Stimulated activated CD4-positive, alpha-beta T cell treated with anti-CD3 and anti-CD28 coated beads, Interleukin-4, amount 100 ng/mL, for 24 hours (primary cell): ENCODE results near the gene UNC45B.
"Not testable (repeated sequence)": the region's sequence is repeated elsewhere in the genome, so short reads cannot be mapped to it uniquely, and the experiment has no call there.

Experiments
- DNase-seq: peaks from one replicate; pipeline ENCODE4 v3.0.0-alpha.2; 2020

Gene UNC45B

DNA sequence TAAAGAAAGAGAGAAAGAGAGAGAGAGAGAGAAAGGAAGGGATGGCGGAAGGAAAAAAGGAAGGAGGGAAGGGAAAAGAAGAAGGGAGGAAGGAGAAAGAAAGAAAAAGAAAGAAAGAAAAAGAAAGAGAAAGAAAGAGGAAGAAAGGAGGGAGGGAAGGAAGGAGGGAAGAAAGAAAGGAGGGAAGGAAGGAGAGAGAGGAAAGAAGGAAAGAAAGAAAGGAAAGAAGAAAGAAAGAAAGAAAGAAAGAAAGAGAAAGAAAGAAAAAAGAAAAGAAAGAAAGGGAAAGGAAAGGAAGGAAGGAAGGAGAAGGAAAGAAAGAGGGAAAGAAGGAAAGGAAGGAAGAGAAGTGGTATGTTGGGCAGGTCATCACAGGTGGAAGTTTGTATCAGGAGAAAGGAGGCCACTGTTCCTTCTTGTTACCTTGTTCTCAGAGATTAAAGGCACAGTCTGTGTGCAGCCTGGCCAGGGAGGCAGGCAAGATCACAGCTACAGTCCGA, 27.3 kb downstream of the UNC45B start:
- no peak for DNase-seq

DNA sequence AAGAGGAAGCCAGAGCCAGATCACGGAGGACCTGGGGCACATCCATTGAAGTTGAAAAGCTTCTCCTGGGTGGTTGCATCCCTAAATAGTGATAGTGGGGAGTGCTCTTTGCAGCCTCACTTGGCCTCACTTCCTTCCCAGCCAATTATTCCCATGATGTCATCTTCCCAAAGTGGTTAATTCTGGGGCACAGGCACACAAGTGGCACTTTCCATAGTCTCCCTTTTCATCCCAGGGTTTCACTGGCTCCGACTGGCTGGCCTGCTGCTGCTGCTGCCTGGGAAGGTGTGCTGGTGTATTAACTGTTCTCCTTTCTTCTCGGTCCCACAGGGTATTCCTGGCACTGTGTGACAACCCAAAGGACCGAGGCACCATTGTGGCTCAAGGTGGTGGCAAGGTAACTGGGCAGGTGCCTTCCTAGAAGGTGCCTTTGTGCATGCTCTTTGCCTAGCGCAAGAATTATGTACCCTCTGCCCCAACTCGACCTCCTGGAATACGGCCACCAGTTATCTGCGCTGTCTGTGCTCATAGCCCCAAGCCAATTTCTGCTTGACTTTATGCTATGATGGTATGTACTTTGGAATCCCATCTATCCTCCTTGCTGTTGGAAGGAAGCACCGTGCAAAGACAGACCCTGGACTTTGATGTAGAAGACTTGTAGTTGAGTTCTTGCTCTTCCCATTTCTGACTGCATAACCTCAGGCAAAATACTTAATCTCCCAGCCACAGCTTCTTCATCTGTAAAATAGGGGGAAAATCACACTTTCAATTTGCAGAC, 28.2 kb downstream of the UNC45B start:
- DNase-seq: no peak

DNA sequence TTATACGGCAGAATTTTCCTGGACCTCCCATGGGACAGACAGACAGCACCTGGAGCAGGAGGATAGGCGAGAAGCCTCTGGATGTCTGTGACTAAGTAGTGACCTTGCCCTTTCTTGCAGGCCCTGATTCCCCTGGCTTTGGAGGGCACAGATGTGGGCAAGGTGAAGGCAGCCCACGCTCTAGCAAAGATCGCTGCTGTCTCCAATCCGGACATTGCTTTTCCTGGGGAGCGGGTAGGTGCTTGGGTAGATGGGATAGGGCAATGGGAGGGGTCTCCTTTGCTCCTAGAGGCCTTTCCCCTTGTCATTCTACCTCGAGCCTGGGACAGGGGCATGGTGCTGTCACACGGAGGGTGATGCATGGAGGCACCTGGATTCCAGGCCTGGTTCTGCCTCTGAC, 29.3 kb downstream of the UNC45B start:
- DNase-seq: no peak

DNA sequence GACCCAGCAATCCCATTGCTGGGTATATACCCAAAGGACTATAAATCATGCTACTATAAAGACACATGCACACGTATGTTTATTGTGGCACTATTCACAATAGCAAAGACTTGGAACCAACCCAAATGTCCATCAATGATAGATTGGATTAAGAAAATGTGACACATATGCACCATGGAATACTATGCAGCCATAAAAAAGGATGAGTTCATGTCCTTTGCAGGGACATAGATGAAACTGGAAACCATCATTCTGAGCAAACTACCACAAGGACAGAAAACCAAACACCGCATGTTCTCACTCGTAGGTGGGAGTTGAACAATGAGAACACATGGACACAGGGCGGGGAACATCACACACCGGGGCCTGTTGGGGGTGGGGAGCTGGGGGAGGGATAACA, 31.8 kb downstream of the UNC45B start:
- DNase-seq: not testable (repeated sequence)

DNA sequence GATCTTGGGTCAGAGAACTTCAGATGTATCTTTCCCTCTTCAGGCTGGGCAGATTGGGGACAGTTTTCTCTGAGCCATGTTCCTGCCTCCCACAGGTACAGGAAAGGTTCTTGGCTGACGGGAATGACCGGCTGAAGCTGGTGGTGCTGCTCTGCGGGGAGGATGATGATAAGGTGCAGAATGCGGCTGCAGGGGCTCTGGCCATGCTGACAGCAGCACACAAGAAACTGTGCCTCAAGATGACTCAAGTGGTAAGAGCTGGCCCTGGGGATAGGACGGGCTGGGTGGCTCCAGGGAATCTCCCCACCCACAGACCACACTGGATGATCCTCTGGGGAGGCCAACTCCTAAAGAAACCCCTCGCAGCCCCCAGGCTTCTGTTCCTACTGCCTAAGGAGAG, 35.7 kb downstream of the UNC45B start:
- no peak for DNase-seq

DNA sequence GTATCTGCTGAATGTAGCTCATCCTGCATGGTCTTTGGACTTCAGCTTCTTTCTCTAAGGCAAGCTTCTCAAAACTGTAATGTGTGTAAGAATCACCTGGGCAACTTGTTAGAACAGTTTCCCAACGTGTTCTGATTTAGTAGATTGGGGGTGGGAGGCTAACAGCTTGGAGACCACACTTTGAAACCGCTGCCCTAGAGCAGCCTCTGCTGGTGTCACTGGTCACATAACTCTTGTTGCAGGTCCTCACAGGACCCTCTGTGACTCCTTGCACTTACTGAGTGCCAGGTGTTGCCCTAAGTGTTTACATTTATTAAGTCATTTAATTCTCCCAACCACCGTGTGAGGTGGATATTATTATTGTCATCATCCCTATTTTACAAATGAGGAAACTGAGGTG, 36.7 kb downstream of the UNC45B start:
- DNase-seq: no peak

DNA sequence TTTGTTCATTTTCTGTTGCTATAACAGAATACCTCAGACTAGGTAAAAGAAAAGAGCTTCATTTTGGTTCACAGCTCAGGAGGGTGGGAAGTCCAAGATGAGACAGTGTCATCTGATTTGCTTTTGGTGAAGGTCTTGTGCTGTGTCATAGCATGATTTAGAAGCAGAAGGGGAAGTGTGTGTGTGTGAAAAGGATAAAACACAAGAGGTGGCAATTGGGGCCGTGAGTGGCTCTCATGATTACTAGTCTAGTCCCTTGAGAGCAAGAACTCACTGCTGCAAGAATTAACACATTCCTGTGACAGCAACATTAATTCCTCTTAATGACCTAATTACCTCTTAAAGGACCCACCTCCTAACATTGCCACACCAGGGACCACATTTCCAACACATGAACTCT, 38.2 kb downstream of the UNC45B start:
- DNase-seq: no peak

DNA sequence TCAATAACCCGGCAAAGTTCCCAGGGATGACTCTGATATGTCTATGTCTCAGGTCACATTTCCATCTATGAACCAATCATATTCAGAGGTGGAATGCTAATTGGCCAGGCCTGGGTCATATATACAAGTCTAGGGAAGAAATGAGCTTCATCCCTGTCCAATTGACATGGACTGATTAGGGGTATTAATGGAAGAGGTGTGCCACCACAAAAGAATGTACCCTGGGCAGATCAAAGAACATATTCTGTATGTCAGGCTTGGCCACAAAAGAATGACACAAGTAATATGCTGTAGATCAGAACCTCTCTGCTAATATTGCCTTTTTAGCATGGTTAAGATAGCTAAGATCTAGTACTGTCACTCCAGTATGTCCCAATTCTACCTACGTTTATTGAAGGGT, 39.9 kb downstream of the UNC45B start:
- no peak for DNase-seq

DNA sequence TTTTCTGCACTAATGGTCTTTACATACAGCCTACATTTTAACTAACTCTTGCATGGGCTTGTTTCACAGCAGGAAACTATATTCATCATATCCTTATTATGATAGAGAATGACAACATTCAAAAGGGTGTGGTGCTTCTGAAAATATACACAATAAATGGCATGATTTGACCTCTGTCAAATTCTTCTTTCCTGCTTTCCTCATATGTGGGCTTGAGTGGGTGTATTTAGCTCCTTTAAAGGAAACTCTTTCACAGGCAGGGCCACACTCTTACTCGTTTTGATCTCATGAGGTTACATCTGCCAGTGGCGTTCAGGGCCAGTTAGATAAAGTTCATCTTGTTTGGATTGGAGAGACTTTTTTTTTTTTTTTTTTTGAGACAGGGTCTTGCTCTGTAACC, 40.5 kb downstream of the UNC45B start:
- no peak for DNase-seq

DNA sequence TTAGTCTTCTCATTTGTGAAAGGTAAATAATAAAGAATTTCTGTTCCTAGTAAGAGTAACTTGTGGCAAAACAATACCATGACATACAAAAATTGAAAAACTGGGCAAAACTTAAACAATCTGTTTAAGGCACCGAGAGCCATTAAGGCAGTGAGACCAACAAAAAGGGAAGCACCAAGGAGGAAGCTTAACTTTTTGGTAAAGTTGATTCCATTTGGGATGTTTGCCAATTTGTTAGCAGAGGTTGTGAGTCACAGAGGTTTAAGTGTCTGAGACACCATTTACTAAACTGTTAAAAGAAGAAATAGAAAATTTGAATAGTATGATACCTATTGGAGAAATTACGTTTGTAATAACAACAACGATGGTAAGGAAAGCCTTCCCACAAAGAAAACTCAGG, 41.7 kb downstream of the UNC45B start:
- no peak for DNase-seq

DNA sequence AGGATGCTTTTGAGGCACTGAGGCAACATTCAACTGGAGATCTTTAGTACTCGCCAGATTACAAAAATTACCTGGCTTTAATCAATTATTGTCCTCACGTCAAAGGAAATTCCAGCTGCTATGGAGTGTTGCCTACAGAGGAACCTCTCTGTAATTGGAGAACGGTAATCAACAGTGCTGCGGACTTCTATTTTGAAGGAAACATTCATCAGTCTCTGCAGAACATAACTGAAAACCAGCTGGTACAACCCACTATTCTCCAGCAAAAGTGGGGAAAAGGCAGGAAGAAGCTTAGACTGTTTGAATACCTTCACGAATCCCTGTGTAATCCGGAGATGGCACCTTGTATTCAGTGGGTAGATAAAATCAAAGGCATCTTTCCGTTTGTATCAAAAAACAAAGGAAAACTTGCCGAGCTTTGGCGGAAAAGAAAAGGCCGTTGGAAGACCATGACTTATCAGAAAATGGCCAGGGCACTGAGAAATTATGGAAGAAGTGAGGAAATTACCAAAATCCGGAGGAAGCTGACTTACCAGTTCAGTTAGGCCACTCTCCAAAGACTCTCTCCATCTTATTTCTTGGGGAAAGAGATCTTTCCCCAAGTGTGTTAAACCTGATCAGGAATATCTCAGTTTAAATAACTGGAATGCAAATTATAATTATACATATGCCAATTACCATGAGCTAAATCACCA, 43.5 kb downstream of the UNC45B start:
- no peak for DNase-seq

DNA sequence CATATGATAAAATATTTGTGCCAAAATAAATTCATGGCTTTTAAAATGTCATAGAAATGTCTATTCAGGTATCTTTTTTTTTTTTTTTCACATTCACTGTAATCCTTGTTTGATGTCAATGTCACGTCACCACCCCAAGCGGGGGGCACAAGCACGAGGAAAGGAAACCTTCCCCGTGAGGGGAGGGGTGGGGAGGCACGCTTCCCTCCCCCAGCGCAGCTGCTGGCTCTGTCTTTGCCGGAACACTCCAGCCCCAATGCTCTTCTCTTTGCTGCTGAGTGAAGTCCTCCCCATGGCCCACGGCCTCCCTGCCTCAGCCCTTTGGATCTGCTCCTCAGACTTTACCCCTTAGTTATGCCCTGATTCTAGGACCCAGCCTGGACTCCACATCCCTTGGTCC, 45.1 kb downstream of the UNC45B start:
- DNase-seq: no peak

DNA sequence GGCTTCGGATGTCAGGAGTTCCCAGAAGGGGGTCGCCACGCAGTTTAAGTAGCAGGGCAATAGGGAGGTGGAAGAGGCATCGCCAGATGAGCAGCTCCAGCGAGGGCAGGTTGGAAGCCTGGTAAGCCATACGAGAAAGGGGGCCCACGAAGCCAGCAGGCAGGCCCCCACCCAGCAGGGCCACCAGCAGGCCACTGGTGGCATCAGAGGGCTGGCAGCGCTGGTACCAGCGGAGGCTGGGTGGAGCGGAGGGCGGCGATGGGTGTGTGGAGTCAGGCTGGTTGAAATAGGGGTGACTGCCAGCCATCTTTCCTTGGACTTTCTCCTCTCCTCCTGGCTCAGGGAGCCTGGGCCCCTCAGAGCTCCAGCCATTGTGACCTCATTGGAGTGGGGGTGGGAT, 46.4 kb downstream of the UNC45B start, which contains the start of gene SLC35G3:
TSS of gene SLC35G3 (minus strand) at position 393 of the 400 bp plus-strand sequence. CDS start at position 307, 86 bp downstream.
- DNase-seq: not testable (repeated sequence)

DNA sequence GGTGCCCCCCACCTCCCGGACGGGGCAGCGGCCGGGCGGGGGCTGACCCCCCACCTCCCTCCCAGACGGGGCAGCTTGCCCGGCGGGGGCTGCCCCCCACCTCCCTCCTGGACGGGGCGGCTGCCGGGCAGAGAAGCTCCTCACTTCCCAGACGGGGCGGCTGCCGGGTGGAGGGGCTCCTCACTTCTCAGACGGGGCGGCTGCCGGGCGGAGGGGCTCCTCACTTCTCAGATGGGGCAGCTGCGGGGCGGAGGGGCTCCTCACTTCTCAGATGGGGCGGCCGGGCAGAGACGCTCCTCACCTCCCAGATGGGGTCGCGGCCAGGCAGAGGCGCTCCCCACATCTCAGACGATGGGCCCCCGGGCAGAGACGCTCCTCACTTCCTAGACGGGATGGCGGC, 47.4 kb downstream of the UNC45B start:
- not testable (repeated sequence) for DNase-seq

DNA sequence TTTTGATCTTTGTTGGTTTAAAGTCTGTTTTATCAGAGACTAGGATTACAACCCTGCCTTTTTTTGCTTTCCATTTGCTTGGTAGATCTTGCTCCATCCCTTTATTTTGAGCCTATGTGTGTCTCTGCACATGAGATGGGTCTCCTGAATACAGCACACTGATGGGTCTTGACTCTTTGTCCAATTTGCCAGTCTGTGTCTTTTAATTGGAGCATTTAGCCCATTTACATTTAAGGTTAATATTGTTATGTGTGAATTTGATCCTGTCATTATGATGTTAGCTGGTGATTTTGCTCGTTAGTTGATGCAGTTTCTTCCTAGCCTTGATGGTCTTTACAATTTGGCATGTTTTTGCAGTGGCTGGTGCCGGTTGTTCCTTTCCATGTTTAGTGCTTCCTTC, 55.0 kb downstream of the UNC45B start:
- not testable (repeated sequence) for DNase-seq

DNA sequence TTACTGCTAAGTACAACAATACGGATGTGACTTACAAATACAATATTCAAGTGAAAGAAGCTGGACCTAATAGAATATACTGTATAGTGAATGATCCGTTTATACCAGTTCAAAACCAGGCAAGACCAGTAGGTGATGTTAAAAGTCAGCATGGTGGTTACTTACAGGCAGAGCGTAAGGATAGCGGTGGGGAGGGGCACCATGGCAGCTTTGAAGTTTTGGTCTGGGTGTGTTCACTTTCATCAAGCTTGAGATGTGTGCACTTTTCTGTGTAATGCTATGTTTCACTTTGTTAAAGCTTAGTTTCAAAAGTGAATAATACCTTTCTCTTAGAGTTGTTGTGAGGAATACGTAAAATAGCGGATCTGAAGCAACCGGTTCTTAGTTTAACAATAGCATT, 63.1 kb downstream of the UNC45B start:
- DNase-seq: peak; percentile 25

DNA sequence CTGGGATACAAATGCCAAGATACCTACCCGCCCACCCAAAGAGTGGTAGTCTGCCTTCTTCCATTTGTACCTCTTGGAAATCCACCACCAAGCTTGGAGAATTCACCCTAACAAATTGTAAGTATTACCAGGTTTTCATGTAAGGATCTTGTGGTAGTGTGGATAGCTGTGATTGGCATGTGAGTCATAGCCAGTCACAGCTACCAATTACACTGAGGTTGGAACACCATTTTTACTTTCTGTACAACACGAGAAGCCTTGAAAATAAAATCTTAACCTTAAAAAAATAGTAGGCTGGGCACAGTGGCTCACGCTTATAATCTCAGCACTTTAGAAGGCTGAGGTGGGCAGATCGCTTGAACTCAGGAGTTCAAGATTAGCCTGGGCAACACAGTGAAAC, 65.1 kb downstream of the UNC45B start:
- no peak for DNase-seq

DNA sequence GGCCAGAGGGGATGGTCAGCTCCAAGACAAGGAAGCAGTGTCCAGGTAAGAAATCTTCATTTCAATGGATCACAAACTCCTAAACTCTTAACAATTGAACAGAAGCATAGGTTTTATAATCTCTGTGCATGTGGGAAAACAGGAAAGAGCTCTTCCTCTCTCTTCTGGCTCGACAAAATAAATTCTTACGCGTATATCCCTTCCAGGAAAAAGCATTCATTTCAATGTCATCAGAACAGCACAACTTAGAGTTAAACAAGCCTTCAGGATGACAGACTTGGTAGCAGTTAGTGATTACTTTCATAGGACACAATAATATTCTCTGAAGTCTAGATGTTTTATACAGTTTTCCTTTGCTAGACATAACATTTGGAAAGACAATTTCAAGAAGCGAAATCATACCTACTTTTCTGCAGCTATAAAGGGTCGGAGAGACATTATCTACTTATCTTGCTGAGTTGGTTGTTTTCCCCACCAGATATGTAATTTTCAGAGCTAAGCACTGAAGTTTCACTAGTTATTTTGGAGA, 65.9 kb downstream of the UNC45B start:
- no peak for DNase-seq

DNA sequence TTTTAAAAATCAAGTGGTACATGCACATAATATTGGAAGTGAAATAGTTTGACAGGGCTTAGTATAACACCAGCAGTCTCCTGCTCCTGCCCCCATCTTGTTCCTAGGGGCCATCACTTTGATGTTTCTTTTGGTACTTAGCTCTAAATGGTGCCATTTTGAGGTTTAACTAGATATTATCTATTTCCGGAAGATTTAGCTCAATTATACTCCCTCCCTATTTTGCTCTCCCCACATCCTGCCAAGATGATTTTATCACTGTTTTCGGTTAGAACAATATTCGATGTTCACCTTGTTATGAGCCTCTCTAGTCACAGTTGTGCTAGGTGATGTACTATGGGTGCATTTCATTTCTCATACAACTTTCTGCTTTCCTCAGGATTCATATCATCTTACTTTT, 66.6 kb downstream of the UNC45B start:
- DNase-seq: peak; percentile 25

DNA sequence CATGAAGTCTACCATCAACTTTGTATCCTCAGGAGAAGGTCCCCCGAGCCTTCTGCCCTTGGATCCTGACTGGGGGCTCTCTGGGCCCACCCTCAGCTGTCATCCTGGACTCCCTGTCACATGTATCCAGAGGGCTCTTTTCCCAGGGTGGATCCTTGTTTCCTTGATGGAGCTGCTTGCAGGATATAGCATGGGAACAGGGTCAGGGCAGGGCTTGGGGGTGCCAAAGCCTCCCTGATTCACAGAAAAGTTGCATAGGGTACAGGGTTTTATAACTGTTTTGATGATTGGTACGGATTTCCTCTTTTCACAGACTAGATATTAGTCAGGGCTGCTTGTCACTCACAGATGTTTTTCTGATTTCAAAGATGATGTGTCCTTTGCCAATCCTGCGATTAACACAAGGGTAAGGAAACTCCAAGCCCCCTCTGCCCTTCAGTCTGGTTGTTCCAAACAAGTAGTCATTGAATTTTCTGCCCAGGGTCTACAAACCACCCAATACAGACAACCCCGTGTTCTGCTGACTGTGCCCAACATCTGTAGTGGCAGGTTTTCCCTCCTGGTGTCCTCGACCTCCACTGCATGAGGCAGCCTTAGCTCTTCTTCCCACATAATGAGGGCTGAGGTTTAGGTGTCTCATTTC, 67.1 kb downstream of the UNC45B start:
- peak; percentile 50 for DNase-seq

DNA sequence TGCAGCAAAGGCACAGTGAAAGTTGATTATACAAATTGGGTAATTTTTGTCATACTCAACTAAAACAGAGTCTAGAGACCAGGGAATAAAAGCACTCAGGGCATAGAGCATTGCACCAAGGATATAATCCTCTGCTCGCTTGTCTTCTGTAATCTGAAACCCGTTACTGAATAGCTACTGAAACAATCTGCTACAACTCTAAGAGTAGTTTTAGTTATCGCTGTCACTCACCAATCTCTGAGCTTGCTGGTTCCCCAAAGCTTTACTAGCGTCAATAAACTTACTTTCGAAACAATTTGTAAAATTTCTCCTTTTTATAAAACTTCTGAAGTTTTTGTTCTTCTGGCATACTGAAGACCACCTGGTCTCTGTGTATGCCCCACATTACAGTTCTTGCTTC, 69.5 kb downstream of the UNC45B start:
- no peak for DNase-seq

DNA sequence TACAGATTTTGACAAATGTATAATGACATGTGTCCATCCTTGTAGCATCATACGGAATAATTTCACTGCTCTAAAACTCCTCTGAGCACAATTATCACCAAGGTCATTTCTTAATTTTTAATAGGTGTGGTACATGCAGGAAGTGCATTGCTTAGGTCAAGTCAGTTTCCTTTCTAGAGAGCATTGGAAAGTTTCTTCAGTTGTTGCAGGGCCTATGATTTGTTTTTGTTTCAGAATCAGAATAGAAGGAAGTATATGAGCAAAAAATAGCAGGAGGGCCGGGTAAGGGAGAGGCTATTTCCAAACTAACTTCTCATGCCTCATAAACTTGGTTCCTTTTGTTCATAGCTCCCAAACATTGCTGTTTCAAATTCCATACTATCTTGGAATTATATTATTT, 71.3 kb downstream of the UNC45B start:
- no peak for DNase-seq

DNA sequence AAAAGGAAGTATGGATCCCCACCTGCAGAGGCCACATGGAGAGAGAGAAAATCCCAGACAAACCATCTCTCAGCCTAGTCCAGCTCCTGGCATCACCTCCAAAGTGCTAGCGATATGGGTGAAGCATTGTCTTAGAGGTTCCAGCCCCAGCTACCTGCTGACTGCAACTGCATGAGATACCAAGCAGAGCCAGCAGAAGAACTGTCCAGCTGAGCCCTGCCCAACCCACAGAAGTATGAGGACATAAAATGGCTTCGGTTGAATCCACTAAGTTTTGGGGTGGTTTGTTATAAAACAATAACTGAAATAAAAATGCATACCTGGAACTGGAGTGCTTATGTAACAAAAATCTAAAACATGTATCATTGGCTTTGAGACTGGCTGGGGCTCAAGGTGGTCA, 74.8 kb downstream of the UNC45B start:
- DNase-seq: no peak

DNA sequence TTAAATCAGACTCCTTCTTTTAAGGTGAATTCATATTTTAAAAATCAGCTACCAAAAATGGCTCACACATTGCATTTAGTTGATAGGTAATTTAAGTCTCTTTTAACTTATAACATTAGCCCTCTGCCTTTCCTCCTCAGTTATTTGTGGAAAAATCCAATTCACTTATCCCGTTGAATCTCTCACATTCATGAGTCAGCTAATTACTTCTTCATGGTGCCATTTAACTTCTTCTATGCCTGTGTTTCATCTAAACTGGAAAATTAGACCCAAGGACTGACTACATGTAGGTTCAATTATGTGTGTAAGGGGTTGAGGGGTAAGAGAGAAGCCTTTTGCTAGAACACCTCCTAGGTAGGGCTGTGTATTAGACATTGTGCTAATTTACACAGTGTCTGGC, 76.8 kb downstream of the UNC45B start:
- DNase-seq: no peak
